Liver (tissue), 9 donors: ENCODE measurements around the gene FARS2. TPM values are rescaled to one million over a fixed set of nuclear protein-coding genes. Genes with fewer than 3 reads are reported as not detected.

Source experiments
- DNase-seq: peaks from one replicate; pipeline ENCODE4 v3.0.0-alpha.2; 2017; ENCODE audit warnings: low spot score
- H3K27ac ChIP-seq, 2 donors: one replicate each; pipeline ENCODE4 v1.7.0; 2013; ENCODE audit warnings: inconsistent platforms in 2 of 2, low read length in 2 of 2, control low read depth in 1 of 2, low read depth in 1 of 2, mild to moderate bottlenecking in 1 of 2
- H3K27me3 ChIP-seq, 4 donors: one replicate each; pipeline versions ENCODE4 v1.6.1 to v1.7.0; 2013; ENCODE audit warnings: low read length in 3 of 4, inconsistent platforms in 1 of 4, mild to moderate bottlenecking in 1 of 4, moderate library complexity in 1 of 4; ENCODE audit not compliant: control insufficient read depth in 4 of 4, insufficient read depth in 4 of 4
- H3K36me3 ChIP-seq, 4 donors: one replicate each; pipeline versions ENCODE4 v1.6.1 to v1.7.0; 2013; ENCODE audit warnings: low read length in 3 of 4, mild to moderate bottlenecking in 3 of 4, low read depth in 1 of 4, moderate library complexity in 1 of 4; ENCODE audit not compliant: control insufficient read depth in 4 of 4, insufficient read depth in 3 of 4
- H3K4me1 ChIP-seq, 4 donors: one replicate each; pipeline versions ENCODE4 v1.6.1 to v1.7.0; 2013; ENCODE audit warnings: low read length in 3 of 4, mild to moderate bottlenecking in 3 of 4, moderate library complexity in 1 of 4; ENCODE audit not compliant: control insufficient read depth in 4 of 4, insufficient read depth in 4 of 4
- H3K4me3 ChIP-seq, 3 donors: one replicate each; pipeline versions ENCODE4 v1.6.1 to v1.7.0; 2013; ENCODE audit warnings: low read length in 3 of 3, control low read depth in 1 of 3, low read depth in 1 of 3, mild to moderate bottlenecking in 1 of 3
- H3K9ac ChIP-seq, 2 donors: one replicate each; pipeline ENCODE4 v1.7.0; 2013; ENCODE audit warnings: low read length in 2 of 2, mild to moderate bottlenecking in 2 of 2, moderate library complexity in 2 of 2, control low read depth in 1 of 2, low read depth in 1 of 2
- H3K9me3 ChIP-seq, 4 donors: one replicate each; pipeline versions ENCODE4 v1.6.1 to v1.7.0; 2013; ENCODE audit warnings: low read length in 3 of 4; ENCODE audit not compliant: control insufficient read depth in 4 of 4
- EGR1 ChIP-seq, 2 donors: IDR thresholded peaks; 2 replicates each; pipeline ENCODE4 v1.6.1; 2016 to 2018; ENCODE audit warnings: antibody characterized with exemption in 2 of 2, low read depth in 2 of 2
- FOXA2 ChIP-seq: IDR thresholded peaks from 2 replicates; pipeline ENCODE4 v1.6.1; 2016; ENCODE audit warnings: antibody characterized with exemption
- GABPA ChIP-seq, 2 donors: IDR thresholded peaks in 1 of 2; conservative IDR thresholded peaks in 1 of 2; 2 replicates each; pipeline ENCODE4 v1.6.1; 2016; ENCODE audit warnings: antibody characterized with exemption in 2 of 2, mild to moderate bottlenecking in 1 of 2, moderate library complexity in 1 of 2
- HNF4A ChIP-seq, 2 donors: conservative IDR thresholded peaks; 2 replicates each; pipeline ENCODE4 v1.6.1; 2016; ENCODE audit warnings: antibody characterized with exemption in 2 of 2, mild to moderate bottlenecking in 2 of 2
- HNF4G ChIP-seq: IDR thresholded peaks from 2 replicates; pipeline ENCODE4 v1.6.1; 2016; ENCODE audit warnings: antibody characterized with exemption
- JUND ChIP-seq, 2 donors: IDR thresholded peaks; 2 replicates each; pipeline ENCODE4 v1.6.1; 2016; ENCODE audit warnings: antibody characterized with exemption in 2 of 2
- RAD21 ChIP-seq, 2 donors: IDR thresholded peaks; 2 replicates each; pipeline ENCODE4 v1.6.1; 2016; ENCODE audit warnings: antibody characterized with exemption in 2 of 2, mild to moderate bottlenecking in 2 of 2
- SP1 ChIP-seq: IDR thresholded peaks from 2 replicates; pipeline ENCODE4 v1.6.1; 2018; ENCODE audit warnings: antibody characterized with exemption, mild to moderate bottlenecking
- YY1 ChIP-seq: IDR thresholded peaks from 2 replicates; pipeline ENCODE4 v1.6.1; 2016; ENCODE audit warnings: antibody characterized with exemption, mild to moderate bottlenecking
- whole genome bisulfite sequencing: extraction: QIAGEN DNeasy Blood & Tissue Kit; methylation state at CpG from one replicate; pipeline ENCODE4 v1.1.7; 2013; 5-methylcytosine and 5-hydroxymethylcytosine counted together
- polyA plus RNA-seq, 2 donors: library from polyadenylated mRNA; stranded (reverse) in 1 of 2; unstranded in 1 of 2; fragments of 200-250 nt in 1 of 2; fragments of >200 nt in 1 of 2; fragmentation: Nextera tagmentation in 1 of 2; extraction: Ambion mirVana in 1 of 2; gene quantifications; one replicate each; pipeline versions ENCODE4 v1.2.1 to v1.2.3, GENCODE V29; 2013 to 2015
- total RNA-seq, 2 donors: library from RNA; depleted of rRNA; stranded (reverse); fragments of >200 nt; gene quantifications; one replicate each; pipeline ENCODE4 v1.2.3, GENCODE V29; 2014
- TF ChIP-seq, protein P1 (sequence below): IDR thresholded peaks from 2 replicates; pipeline ENCODE4 v1.6.1; 2016; ENCODE audit warnings: antibody characterized with exemption
- TF ChIP-seq, protein P2 (sequence below): IDR thresholded peaks from 2 replicates; pipeline ENCODE4 v1.6.1; 2016; ENCODE audit warnings: antibody characterized with exemption
- TF ChIP-seq, protein P3 (sequence below): IDR thresholded peaks from 2 replicates; pipeline ENCODE4 v1.6.1; 2016; ENCODE audit warnings: antibody characterized with exemption
- donor health status: healthy.
- donor health status: healthy.
- donor health status: healthy.
- donor health status: healthy.
- donor health status: healthy.

FARS2 gene
- total and polyA plus RNA-seq, 4 donors, result 7.8 to 25.9 (median 11.2) TPM

DNA sequence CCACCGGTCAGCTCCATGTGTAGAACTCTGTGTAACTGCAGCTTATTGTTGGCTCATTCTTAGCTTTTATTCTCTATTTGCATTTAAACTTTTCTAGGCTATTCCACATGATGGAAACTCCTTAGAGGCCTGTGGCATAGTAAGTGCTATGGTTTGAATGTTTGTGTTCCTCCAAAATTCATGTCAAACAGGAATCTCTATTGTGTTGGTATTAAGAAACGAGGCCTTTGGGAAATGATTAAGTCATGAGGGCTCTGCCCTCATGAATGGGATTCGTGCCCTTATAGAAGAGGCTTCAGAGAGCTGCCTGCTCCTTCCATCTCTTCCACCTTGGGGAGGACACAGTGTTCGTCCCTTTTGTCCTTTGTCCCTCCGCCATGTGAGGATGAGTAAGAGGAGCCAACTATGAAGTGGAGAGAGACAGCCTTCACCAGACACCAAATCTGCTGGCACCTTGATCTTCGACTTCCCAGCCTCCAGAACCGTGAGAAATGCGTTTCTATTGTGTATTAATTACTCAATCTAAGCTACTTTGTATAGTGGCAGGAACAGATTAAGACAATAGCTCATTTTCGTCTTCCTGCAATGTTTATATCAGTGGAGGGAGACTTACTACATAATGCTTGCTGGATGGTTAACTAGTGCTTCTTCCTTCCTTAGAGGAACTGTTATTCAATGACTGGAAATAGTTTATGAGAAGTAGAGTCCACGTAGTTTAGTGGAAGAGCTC, 361.1 kb downstream of the FARS2 start (continued):
- TF ChIP-seq, protein P1, sequence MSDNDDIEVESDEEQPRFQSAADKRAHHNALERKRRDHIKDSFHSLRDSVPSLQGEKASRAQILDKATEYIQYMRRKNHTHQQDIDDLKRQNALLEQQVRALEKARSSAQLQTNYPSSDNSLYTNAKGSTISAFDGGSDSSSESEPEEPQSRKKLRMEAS, result no peak
- TF ChIP-seq RAD21 (IDR thresholded peaks at IDR 0.05) (no peak), YY1 (no peak), HNF4G (no peak), FOXA2 (no peak), HNF4A (conservative IDR thresholded peaks at IDR 0.05) (no peak)

DNA sequence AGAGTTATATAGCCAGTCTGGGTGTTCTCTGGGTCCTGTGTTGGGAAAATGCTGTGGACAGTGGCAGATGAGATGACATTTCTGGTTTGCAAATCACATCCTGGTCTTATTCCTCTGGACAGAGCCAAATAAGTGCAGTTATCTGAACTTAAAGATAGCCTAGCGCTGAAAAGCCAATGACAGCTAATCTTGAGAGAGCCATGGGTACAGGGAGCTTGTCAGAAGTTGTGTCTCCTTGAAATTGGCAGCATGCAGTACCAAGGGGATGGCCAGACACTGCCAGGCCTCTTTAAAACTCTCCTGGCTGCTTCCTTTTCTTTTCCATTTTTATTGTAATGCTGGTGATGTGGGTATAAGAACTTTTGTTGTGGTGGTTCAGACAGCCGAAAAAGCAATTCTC, 362.5 kb downstream of the FARS2 start:
- Histone ChIP-seq H3K36me3 (peaks cover 0 to 2% (median 0%) of the 10 kb centered on the region in 4 donors), H3K9ac (no peak overlapping the region), H3K4me3 (no peak overlapping the region), H3K4me1 (no peaks in the 10 kb centered on the region), H3K27ac (no peak overlapping the region), H3K9me3 (no peaks in the 10 kb centered on the region), H3K27me3 (no peaks in the 10 kb centered on the region)
- 86% methylated on average over 2 of the region's 2 CpGs for WGBS
- no peak for DNase-seq
- no peak for TF ChIP-seq GABPA (IDR thresholded peaks at IDR 0.05 in 1 of 2, conservative IDR thresholded peaks at IDR 0.05 in 1 of 2)
- TF ChIP-seq, protein P1, result no peak
- TF ChIP-seq, protein P2, sequence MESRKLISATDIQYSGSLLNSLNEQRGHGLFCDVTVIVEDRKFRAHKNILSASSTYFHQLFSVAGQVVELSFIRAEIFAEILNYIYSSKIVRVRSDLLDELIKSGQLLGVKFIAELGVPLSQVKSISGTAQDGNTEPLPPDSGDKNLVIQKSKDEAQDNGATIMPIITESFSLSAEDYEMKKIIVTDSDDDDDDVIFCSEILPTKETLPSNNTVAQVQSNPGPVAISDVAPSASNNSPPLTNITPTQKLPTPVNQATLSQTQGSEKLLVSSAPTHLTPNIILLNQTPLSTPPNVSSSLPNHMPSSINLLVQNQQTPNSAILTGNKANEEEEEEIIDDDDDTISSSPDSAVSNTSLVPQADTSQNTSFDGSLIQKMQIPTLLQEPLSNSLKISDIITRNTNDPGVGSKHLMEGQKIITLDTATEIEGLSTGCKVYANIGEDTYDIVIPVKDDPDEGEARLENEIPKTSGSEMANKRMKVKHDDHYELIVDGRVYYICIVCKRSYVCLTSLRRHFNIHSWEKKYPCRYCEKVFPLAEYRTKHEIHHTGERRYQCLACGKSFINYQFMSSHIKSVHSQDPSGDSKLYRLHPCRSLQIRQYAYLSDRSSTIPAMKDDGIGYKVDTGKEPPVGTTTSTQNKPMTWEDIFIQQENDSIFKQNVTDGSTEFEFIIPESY, result no peak
- TF ChIP-seq EGR1 (IDR thresholded peaks at IDR 0.05; ENCODE audit: low read depth in 2 of 2), result no peak

DNA sequence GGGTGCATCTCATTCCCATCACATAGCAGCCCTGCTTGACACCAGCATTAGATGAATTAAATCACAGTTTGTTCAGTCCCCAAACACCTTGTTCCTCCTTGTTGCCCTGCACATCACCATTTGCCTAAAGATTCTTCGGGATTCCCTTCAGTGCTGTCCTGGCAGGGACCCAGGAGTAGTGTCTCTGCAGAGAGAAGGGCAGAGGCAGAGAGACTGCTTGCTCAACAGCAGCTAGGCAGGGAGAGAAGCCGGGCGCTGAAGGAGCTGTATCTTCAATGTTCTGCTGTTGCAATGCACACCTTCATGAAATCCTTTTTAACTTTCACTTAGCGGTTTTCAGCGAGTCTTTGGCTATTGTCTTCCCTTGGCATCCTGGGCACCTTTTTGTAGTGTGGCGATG, 362.9 kb downstream of the FARS2 start:
- TF ChIP-seq HNF4A (conservative IDR thresholded peaks at IDR 0.05) (no peak), SP1 (no peak), JUND (IDR thresholded peaks at IDR 0.05) (no peak), YY1 (no peak), FOXA2 (no peak)
- TF ChIP-seq, protein P3, sequence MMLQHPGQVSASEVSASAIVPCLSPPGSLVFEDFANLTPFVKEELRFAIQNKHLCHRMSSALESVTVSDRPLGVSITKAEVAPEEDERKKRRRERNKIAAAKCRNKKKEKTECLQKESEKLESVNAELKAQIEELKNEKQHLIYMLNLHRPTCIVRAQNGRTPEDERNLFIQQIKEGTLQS, result no peak
- TF ChIP-seq, protein P1, result no peak
- TF ChIP-seq, protein P2, result no peak
- Histone ChIP-seq H3K36me3 (peaks cover 0 to 2% (median 0%) of the 10 kb centered on the region in 4 donors), H3K9me3 (no peaks in the 10 kb centered on the region), H3K9ac (no peak overlapping the region), H3K27ac (no peak overlapping the region), H3K4me3 (no peak overlapping the region), H3K4me1 (no peaks in the 10 kb centered on the region), H3K27me3 (no peaks in the 10 kb centered on the region)
- WGBS, result 88% methylated on average over 6 of the region's 6 CpGs
- DNase-seq, result no peak
